GM18505 (cell line): ENCODE data around the gene KRT2.

Source experiments
- ATAC-seq: cut with Tn5 transposase; IDR thresholded peaks from one replicate; pipeline ENCODE4 v1.9.1; 2021; ENCODE audit not compliant: unreplicated experiment
- POLR2A ChIP-seq: IDR thresholded peaks from 4 replicates; pipeline ENCODE4 v1.6.1; 2011; ENCODE audit warnings: borderline replicate concordance; ENCODE audit not compliant: insufficient read depth, insufficient read length; ENCODE audit errors: extremely low read depth

KRT2 gene

GRCh38 chr12:52690351-52691075 lies 38.5 kb upstream of the KRT2 start:
- no peak for ATAC-seq
- TF ChIP-seq POLR2A = no peak

DNA sequence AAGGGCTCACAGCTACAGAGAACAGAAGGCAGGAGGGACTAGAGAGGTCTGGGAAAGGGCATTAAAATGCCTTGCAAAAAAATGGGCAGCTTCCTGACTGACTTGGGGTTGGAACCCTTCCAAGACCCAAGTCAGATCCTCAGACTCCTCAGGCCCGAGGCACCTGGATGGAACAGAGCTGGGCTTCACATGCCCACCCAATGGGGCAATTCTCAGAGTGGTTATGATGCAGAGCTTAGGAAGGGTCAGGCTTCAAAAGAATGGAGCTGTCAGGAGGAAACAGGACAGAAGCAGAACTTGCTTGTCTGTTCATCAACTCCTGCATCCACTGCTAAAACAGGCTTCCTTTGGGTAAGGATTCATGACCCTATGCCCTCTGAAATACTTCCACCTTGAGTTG lies 37.9 kb upstream of the KRT2 start:
- no peak for TF ChIP-seq POLR2A
- ATAC-seq = no peak

DNA sequence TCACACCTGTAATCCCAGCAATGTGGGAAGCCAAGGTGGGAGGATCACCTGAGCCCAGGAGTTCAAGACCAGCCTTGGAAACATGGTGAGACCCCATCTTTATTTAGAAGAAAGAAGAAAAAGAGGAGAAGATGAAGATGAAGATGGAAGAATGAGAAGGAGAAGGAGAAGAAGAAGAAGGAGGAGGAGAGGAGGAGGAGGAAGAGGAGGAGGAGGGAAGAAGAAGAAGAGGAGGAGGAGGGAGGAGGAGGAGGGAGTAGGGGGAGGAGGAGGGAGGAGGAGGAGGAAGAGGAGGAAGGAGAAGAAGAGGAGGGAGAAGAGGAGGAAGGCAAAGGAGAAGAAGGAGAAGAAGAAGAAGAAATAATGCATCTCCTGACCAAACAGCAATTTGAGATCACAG lies 37.2 kb upstream of the KRT2 start:
- no peak for ATAC-seq

DNA sequence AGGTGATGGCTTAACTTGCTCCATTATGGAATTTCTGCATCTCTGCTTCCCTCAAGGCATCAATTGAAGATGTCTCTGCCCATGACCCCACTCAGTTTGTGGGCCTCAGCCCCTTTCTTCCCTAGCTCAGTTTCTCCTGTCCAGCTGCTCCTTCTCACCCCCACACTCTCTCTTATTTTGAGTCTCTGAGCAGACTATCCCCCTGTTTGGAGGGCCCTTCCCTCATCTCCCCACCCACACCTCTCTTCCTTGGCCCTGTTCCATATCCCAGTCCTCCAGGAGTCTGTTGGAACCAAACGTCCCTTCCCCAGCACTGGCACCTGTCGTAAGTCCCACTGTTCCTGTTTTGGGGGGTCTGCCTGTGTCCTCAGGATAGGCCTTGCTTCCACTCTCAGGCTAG lies 36.5 kb upstream of the KRT2 start:
- no peak for TF ChIP-seq POLR2A
- ATAC-seq = no peak

More for the DNA sequence above, 37.2 kb upstream of the KRT2 start:
- no peak for TF ChIP-seq POLR2A

DNA sequence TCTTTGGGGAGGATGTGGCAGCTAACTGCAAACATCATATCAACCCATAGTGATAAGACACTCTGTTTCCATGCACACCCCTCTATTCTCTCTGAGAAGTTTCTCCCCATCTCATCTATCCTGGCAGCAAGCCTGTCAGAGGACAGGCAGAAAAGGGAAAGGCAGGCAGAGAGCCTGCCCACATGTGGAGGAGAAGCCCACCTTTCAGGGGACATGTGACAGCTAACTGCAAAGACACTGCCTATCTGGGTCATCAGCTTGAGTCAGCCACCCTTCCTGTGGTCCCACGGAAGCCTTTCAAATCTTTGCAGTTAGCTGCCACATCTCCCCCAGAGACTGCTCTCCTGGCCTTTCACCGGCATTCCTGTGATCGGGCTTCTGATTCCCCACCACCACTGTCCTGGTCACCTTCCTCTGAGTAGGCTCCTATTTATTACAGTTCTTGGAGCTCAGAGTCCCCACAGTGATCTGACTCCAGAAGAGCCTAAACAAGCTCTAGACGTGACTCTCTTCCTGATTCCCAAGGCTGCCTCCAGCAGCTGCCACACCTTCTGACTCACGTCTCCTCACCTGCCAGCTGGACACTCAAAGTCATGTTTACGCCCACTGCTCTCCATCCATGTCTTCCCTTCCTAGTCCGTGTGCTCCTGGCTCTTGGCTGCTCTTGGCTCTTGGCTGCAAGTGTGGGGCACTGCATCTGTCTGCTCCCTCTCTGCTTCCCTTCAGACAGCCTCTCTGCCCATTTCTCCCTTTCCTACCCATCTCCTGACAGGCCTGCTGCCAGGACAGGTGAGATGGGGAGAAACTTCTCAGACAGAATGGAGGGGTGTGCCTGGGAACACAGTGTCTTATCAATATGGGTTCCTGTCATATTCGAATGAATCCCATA lies 35.7 kb upstream of the KRT2 start:
- ATAC-seq = no peak
- TF ChIP-seq POLR2A = no peak

DNA sequence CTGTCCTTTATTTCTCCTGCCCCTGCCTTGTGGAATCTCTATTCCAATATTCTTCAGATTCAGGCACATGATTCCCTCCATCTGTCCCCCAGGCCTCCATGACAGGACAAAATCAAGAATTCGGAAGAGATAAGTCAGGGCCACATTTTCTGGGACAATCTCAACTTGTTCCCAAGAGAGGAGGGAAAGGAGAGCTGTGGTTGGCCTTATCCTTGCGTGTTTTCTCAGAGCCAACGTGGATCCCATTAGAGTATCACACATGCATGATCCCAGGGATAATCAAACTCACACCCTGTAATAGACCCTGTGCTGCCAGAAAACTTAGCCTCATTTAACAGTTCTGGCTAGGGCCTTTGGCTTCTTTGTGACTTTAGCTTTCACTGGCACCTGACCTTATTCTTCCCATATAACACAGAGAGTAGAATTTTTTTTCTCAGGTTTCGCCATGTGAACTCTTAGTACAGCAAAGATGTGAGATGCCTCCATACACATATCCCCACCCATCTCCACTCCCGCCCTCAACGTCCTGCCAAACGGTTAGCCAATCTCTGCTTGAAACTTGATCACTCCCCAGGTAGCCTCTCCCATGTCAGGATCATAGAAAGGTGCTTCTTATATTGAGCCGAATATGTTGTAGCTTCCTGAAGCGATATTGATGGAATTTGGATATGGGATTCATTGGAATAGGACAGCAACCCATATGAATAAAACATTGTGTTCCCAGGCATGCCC lies 34.9 kb upstream of the KRT2 start:
- no peak for TF ChIP-seq POLR2A
- no peak for ATAC-seq

DNA sequence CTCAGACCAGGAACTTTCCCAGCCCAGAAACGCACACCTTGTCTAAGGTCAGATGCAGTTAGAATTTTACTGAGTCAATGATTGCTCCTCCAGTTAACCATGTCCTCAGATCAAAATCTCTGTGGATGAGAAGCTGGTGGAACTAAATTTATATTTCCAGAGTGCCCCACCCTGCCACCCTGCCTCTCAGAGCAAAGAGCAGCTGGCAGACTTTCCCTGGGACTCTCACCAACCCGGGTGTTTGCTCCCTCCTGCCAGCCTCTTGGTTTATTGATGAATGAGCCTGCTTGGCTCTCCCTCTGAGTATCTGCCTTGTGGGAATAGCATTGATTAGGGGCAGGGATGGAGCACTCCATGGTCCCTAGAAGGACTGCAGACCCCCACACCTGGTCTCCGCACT lies 34.1 kb upstream of the KRT2 start:
- no peak for TF ChIP-seq POLR2A
- no peak for ATAC-seq

DNA sequence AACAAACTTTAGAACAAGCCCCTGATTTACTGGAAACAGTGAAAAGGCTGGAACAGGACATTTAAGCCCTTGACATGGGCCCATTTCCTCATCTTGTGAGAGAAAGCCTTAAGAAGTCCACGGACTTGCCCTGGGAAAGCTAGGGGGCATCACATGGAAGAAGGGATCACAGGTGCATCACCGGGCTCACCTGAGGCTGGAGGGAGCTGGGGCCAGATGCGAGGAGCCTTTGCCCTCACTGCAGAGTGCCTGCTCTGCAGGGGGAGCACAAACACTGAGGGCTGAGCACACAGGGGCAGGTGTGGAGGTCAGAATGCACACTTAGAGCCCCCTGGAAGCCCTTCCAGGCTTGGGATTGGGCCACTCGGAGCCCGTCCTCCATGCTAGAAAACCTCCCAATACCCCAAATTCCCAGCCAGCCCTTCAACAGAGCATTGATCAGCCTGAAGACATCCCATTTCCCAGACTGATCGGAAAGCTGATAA lies 33.4 kb upstream of the KRT2 start:
- no peak for TF ChIP-seq POLR2A
- no peak for ATAC-seq

- ATAC-seq = no peak
- no peak for TF ChIP-seq POLR2A
Observed at GRCh38 chr12:52684431-52684830, 32.4 kb upstream of the KRT2 start.

- ATAC-seq = no peak
- no peak for TF ChIP-seq POLR2A
Observed at GRCh38 chr12:52683575-52684300, 31.7 kb upstream of the KRT2 start.

GRCh38 chr12:52682938-52683574 lies 31.0 kb upstream of the KRT2 start:
- no peak for TF ChIP-seq POLR2A
- ATAC-seq = no peak

DNA sequence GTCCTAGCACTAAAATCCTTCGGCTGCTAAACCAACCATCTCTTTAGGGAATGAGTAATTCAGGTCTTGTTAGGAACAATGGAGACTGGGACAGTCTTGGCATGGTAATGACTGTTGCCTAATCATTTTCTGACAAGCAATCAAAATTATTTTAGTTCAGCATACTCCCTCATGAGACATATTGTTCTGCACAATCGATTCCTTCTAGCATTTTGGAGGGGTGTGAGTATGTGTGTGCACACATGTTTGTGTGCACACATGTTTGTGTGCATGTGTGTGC lies 30.3 kb upstream of the KRT2 start:
- no peak for ATAC-seq
- TF ChIP-seq POLR2A = no peak
